MM.1S (cell line): Measurements from ENCODE around the gene RPTN.

ENCODE experiments used
- DNase-seq: peaks from one replicate; pipeline ENCODE4 v3.0.0-alpha.2; 2015
- H2AFZ ChIP-seq: fragments of 300-600 bp; sonication (generic); 2 replicates; pipeline ENCODE4 v1.6.0; 2016; ENCODE audit warnings: antibody characterized with exemption, low read length
- H3F3A ChIP-seq: fragments of 300-600 bp; sonication (generic); 2 replicates; pipeline ENCODE4 v1.6.1; 2016; ENCODE audit warnings: mild to moderate bottlenecking, antibody characterized with exemption, low read length, moderate library complexity, mixed read lengths; ENCODE audit not compliant: insufficient read depth
- H3K27ac ChIP-seq: fragments of 300-600 bp; sonication (generic); 2 replicates; pipeline ENCODE4 v1.5.1; 2016; ENCODE audit warnings: mild to moderate bottlenecking, low read length
- H3K27me3 ChIP-seq: fragments of 300-600 bp; sonication (generic); replicated peaks from 2 replicates; pipeline ENCODE4 v1.6.0; 2016; ENCODE audit warnings: low read length; ENCODE audit not compliant: insufficient read depth
- H3K36me3 ChIP-seq: fragments of 300-600 bp; sonication (generic); replicated peaks from 2 replicates; pipeline ENCODE4 v1.6.1; 2016; ENCODE audit warnings: mild to moderate bottlenecking, low read length, mixed read lengths; ENCODE audit not compliant: insufficient read depth
- H3K4me1 ChIP-seq: fragments of 300-600 bp; sonication (generic); 2 replicates; pipeline ENCODE4 v1.6.1; 2016; ENCODE audit warnings: low read length, mixed read lengths
- H3K4me2 ChIP-seq: fragments of 300-600 bp; sonication (generic); 2 replicates; pipeline ENCODE4 v1.6.0; 2016; ENCODE audit warnings: low read depth, low read length
- H3K4me3 ChIP-seq: fragments of 300-600 bp; sonication (generic); 2 replicates; pipeline ENCODE4 v1.5.1; 2016; ENCODE audit warnings: low read length, mixed read lengths
- H3K79me2 ChIP-seq: fragments of 300-600 bp; sonication (generic); 2 replicates; pipeline ENCODE4 v1.6.1; 2016; ENCODE audit warnings: mixed run types, low read length, mixed read lengths
- H3K9ac ChIP-seq: fragments of 300-600 bp; sonication (generic); 2 replicates; pipeline ENCODE4 v1.6.1; 2016; ENCODE audit warnings: low read length, mixed read lengths
- H3K9me2 ChIP-seq: fragments of 300-600 bp; sonication (generic); replicated peaks from 2 replicates; pipeline ENCODE4 v1.6.1; 2016; ENCODE audit warnings: mild to moderate bottlenecking, low read length, mixed read lengths; ENCODE audit not compliant: insufficient read depth
- H3K9me3 ChIP-seq: fragments of 300-600 bp; sonication (generic); replicated peaks from 2 replicates; pipeline ENCODE4 v1.6.1; 2016; ENCODE audit warnings: mild to moderate bottlenecking, low read length, mixed read lengths; ENCODE audit not compliant: insufficient read depth
- H4K20me1 ChIP-seq: fragments of 300-600 bp; sonication (generic); 2 replicates; pipeline ENCODE4 v1.6.1; 2016; ENCODE audit warnings: mild to moderate bottlenecking, low read length, moderate library complexity, mixed read lengths; ENCODE audit not compliant: insufficient read depth
- EZH2 ChIP-seq: fragments of 300-600 bp; sonication (generic); optimal IDR thresholded peaks from 2 replicates; pipeline ENCODE3; 2017; ENCODE audit warnings: low read depth, mild to moderate bottlenecking, antibody characterized with exemption, low read length, mixed read lengths
- EZH2phosphoT487 ChIP-seq: fragments of 300-600 bp; sonication (generic); IDR thresholded peaks from 2 replicates; pipeline ENCODE4 v1.6.1; 2018; ENCODE audit warnings: antibody characterized with exemption, low read length
- TF ChIP-seq, protein P1 (sequence below): fragments of 300-600 bp; sonication (generic); IDR thresholded peaks from 2 replicates; pipeline ENCODE4 v1.5.1; 2016; ENCODE audit warnings: antibody characterized with exemption, low read length, mixed read lengths

RPTN gene

DNA sequence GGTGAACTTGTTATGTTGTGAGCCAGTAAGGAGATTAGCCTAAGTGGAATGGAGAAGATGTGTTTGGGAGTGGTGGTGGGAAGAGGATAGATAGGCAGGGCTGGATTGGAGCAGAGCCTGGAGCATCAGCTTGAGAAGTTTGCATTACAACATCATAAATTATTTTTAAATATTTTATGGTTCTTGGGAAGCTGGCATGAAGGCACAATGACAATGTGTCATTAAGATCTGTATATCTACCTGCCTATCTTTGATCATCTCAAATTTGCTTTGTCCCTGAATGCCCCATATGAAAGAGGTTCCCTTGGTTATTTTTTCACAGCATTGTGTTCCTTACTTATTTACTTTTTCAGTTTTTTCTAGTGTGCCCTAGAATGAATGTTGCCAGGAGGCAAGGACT is 32.7 kb upstream of the RPTN start:
- Histone ChIP-seq H3K79me2 (no peaks in the 10 kb centered on the region), H3K36me3 (no peaks in the 10 kb centered on the region), H3K9me2 (no peaks in the 10 kb centered on the region), H3K9ac (no peak overlapping the region), H3K4me2 (no peak overlapping the region), H2AFZ (no peak overlapping the region), H3K9me3 (no peaks in the 10 kb centered on the region), H3F3A (no peaks in the 10 kb centered on the region), H3K27me3 (peaks cover 27% of the 10 kb centered on the region), H3K4me3 (no peak overlapping the region), H4K20me1 (no peaks in the 10 kb centered on the region), H3K4me1 (0 out of 2 replicates have a peak, but pooled peaks cover 6% of the 10 kb centered on the region), H3K27ac (no peak overlapping the region)
- no peak for TF ChIP-seq EZH2phosphoT487
- no peak for DNase-seq

DNA sequence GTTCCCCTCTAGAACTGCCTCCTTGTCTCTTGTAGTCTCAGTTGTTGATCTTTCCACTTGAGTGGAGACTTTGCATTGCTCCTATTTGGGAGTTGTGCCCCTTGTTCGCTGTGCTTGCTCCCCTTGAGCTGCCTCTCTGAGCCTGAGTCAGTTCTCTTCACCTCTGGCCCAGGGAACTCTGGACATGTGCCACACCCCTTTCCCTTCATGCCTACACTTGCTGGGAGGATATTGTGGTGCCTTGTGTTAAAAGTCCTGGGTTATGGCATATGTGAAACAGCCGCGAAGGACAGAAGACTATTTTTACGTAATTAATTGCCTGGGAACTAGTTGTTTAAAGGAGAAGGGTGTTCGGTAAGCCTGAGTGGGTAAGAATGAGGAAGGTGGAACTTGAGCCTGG is 32.2 kb upstream of the RPTN start:
- Histone ChIP-seq H3K27me3 (peaks cover 30% of the 10 kb centered on the region), H3K4me2 (no peak overlapping the region)
- TF ChIP-seq EZH2phosphoT487 (no peak), EZH2 (no peak)
- TF ChIP-seq, protein P1, sequence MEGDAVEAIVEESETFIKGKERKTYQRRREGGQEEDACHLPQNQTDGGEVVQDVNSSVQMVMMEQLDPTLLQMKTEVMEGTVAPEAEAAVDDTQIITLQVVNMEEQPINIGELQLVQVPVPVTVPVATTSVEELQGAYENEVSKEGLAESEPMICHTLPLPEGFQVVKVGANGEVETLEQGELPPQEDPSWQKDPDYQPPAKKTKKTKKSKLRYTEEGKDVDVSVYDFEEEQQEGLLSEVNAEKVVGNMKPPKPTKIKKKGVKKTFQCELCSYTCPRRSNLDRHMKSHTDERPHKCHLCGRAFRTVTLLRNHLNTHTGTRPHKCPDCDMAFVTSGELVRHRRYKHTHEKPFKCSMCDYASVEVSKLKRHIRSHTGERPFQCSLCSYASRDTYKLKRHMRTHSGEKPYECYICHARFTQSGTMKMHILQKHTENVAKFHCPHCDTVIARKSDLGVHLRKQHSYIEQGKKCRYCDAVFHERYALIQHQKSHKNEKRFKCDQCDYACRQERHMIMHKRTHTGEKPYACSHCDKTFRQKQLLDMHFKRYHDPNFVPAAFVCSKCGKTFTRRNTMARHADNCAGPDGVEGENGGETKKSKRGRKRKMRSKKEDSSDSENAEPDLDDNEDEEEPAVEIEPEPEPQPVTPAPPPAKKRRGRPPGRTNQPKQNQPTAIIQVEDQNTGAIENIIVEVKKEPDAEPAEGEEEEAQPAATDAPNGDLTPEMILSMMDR, result no peak

DNA sequence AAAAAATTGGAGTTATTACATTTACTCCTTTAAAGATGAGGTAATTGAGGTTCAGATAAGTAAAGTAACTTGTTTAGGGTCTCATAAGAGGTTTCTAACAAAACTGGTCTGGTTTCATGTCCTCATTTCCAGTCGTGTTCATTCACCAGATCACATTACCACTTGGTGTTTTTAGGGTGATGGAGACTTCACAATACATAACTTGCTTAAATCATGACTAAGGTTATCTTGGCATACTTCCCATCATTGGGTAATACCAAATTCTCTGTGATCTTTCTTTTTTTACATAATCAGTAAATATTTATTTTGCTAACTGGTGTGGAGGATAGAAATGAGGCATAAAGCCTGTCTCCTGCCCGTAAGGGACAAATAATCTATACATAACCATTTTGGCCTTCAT is 31.6 kb upstream of the RPTN start:
- Histone ChIP-seq H3K79me2 (no peaks in the 10 kb centered on the region), H4K20me1 (no peaks in the 10 kb centered on the region), H3K4me1 (0 out of 2 replicates have a peak, but pooled peaks cover 6% of the 10 kb centered on the region), H3K27ac (no peak overlapping the region), H3K9me3 (no peaks in the 10 kb centered on the region), H3K27me3 (peaks cover 30% of the 10 kb centered on the region), H3F3A (no peaks in the 10 kb centered on the region), H3K9ac (no peak overlapping the region), H3K9me2 (no peaks in the 10 kb centered on the region), H3K4me2 (no peak overlapping the region), H2AFZ (no peak overlapping the region), H3K4me3 (no peak overlapping the region), H3K36me3 (no peaks in the 10 kb centered on the region)
- DNase-seq, result no peak
- TF ChIP-seq EZH2, result no peak
- TF ChIP-seq, protein P1, result no peak
- TF ChIP-seq EZH2phosphoT487, result no peak

More for the DNA sequence above, 32.2 kb upstream of the RPTN start:
- Histone ChIP-seq H3K36me3 (no peaks in the 10 kb centered on the region), H3K9ac (no peak overlapping the region), H3K9me2 (no peaks in the 10 kb centered on the region), H3K4me1 (0 out of 2 replicates have a peak, but pooled peaks cover 6% of the 10 kb centered on the region), H3K79me2 (no peaks in the 10 kb centered on the region), H3K27ac (no peak overlapping the region), H4K20me1 (no peaks in the 10 kb centered on the region), H3F3A (no peaks in the 10 kb centered on the region), H3K9me3 (no peaks in the 10 kb centered on the region), H2AFZ (no peak overlapping the region), H3K4me3 (no peak overlapping the region)
- DNase-seq, result no peak

DNA sequence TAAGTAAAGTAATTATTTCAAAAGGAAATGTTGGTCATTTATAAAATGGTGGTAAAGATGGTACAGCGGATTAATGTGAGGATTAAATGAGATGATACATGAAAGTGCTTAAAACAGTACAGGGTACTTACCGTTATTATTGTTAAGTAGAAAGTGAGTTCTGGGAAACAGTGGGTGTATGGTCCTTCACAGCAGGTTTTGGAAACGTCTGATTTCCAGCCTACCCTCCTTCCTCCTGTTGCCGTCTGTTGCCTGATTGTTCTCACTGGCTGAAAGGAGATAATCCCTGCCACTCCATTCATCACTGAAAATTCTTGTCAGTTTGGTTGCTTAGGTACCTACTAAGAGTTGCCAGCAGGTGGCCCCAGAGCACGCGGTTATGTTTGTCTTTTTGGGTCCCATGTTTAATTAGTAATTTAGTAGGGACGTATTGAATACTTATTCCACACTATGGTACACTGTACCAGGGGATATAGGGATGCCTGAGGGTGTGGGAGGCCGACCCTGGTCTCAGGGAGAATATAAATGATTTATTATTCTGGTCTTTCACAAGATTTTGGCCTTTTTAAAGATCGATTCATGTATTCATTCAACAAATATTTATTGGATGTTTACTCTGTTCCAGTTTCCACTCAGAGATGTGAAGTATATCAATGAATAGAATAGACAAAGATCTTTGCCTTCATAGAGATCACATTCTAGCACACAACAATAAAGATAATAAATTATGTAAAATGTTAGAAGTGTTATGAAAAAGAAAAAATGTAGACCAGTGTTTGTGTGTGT is 30.8 kb upstream of the RPTN start:
- no peaks in the 10 kb centered on the region for H3K79me2 ChIP-seq
- H3K27me3 ChIP-seq, result peaks cover 30% of the 10 kb centered on the region
- peak overlapping the region; percentile 98 for H3K4me2 ChIP-seq
- DNase-seq, result peak; percentile 83
- H3F3A ChIP-seq, result no peaks in the 10 kb centered on the region
- H3K9ac ChIP-seq, result no peak overlapping the region
- no peaks in the 10 kb centered on the region for H3K36me3 ChIP-seq
- H3K4me1 ChIP-seq, result 0 out of 2 replicates have a peak, but pooled peaks cover 6% of the 10 kb centered on the region
- no peaks in the 10 kb centered on the region for H3K9me3 ChIP-seq
- H3K9me2 ChIP-seq, result no peaks in the 10 kb centered on the region
- no peaks in the 10 kb centered on the region for H4K20me1 ChIP-seq
- peak overlapping the region; percentile 87; the same call in 1 of the 2 replicates for H2AFZ ChIP-seq
- TF ChIP-seq, protein P1, result peak; percentile 95
- no peak for TF ChIP-seq EZH2
- peak overlapping the region; percentile 74 for H3K4me3 ChIP-seq
- no peak overlapping the region for H3K27ac ChIP-seq
